Muscle of back (tissue), 13 donors: ENCODE measurements around the gene PXYLP1. TPM values are rescaled to one million over a fixed set of nuclear protein-coding genes. Genes with fewer than 3 reads are reported as not detected.
"Not testable (repeated sequence)": the region's sequence is repeated elsewhere in the genome, so short reads cannot be mapped to it uniquely, and the experiment has no call there.

Experiments
- DNase-seq, 3 donors: peaks; one replicate each; pipeline versions ENCODE4 v3.0.0 to v3.0.0-alpha.2; 2013
- long read RNA-seq, 9 donors: transcript quantifications; one replicate each; lab custom pipeline, GENCODE V29; 2026
- polyA plus RNA-seq, 10 donors: library from polyadenylated mRNA; unstranded; fragments of 120-200 nt; gene quantifications; one replicate each; pipeline ENCODE4 v1.2.1, GENCODE V29; 2013; ENCODE audit not compliant: insufficient read length in 10 of 10

PXYLP1 gene, protein sequence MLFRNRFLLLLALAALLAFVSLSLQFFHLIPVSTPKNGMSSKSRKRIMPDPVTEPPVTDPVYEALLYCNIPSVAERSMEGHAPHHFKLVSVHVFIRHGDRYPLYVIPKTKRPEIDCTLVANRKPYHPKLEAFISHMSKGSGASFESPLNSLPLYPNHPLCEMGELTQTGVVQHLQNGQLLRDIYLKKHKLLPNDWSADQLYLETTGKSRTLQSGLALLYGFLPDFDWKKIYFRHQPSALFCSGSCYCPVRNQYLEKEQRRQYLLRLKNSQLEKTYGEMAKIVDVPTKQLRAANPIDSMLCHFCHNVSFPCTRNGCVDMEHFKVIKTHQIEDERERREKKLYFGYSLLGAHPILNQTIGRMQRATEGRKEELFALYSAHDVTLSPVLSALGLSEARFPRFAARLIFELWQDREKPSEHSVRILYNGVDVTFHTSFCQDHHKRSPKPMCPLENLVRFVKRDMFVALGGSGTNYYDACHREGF
- polyA plus RNA-seq: 10 to 100 TPM; 18.8 to 23.7 (median 21.5) TPM
- long read RNA-seq, donor 1, transcript PXYLP1-201 (6 exons, 3,281 nt): major isoform, 6 of 6 reads
- long read RNA-seq, donor 1, partial matches to known transcripts: 0 of 6 reads
- long read RNA-seq, donor 1, other reads (novel, unspliced or antisense): 0 of 6 reads
- long read RNA-seq, donor 2, transcript PXYLP1-201 (6 exons, 3,281 nt): major isoform, 6 of 6 reads
- long read RNA-seq, donor 2, partial matches to known transcripts: 0 of 6 reads
- long read RNA-seq, donor 2, other reads (novel, unspliced or antisense): 0 of 6 reads
- long read RNA-seq, donor 3: 0 reads
- long read RNA-seq, donor 4, transcript PXYLP1-201 (6 exons, 3,281 nt): major isoform, 6 of 6 reads
- long read RNA-seq, donor 4, partial matches to known transcripts: 0 of 6 reads
- long read RNA-seq, donor 4, other reads (novel, unspliced or antisense): 0 of 6 reads
- long read RNA-seq, donor 5, transcript PXYLP1-201 (6 exons, 3,281 nt): major isoform, 6 of 6 reads
- long read RNA-seq, donor 5, partial matches to known transcripts: 0 of 6 reads
- long read RNA-seq, donor 5, other reads (novel, unspliced or antisense): 0 of 6 reads
- long read RNA-seq, donor 6, transcript PXYLP1-201 (6 exons, 3,281 nt): major isoform, 5 of 6 reads
- long read RNA-seq, donor 6, partial matches to known transcripts: 0 of 6 reads
- long read RNA-seq, donor 6, other reads (novel, unspliced or antisense): 0 of 6 reads
- long read RNA-seq, donor 7, partial matches to known transcripts: 0 of 2 reads
- long read RNA-seq, donor 7, other reads (novel, unspliced or antisense): 0 of 2 reads
- long read RNA-seq, donor 8, partial matches to known transcripts: 0 of 2 reads
- long read RNA-seq, donor 8, other reads (novel, unspliced or antisense): 0 of 2 reads
- long read RNA-seq, donor 9, partial matches to known transcripts: 0 of 2 reads
- long read RNA-seq, donor 9, other reads (novel, unspliced or antisense): 0 of 2 reads

DNA sequence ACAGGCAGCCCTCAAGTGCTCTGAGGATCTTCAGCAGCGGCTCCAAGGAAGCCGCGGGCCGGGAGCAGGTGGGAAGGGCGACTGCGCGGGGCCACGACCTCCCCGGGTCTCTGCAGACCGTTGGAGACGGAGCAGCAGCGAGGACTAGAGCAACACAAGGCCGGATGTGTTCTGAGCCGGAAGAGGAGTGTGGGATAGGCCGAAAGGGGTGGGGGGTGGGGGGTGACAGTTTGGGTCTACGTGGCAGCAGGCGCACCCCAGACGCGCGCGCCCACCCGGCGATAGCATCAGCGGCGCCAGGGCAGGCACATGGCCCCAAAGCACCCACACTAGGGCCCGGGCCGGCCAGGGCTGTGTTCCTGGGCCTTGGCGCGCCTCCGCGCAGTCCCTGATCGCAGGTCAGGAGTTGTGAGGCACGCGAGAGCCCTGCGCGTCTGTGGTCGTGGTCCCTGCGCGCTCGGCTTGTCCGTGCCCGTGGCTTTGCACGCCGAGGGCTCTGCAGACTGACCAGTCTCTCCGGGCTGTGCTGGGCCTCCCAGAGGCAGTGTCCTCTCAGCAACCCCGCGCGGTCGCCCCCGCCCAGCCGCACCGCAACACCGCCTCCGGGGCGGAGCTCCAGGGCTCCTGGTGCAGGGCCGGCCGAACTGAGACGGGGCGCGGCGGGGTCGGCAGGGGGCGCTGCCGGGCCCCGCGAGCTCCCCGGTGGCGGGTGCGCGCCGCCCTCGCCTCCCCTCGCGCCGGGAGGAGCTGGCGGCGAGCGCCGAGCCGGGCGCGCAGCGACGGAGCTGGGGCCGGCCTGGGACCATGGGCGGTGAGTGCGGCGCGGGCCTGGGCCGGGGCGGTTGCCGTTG lies at the start of gene PXYLP1:
TSS of gene PXYLP1 (plus strand) at position 725 of the 851 bp plus-strand sequence. CDS start 28,351 bp downstream, outside the sequence.
- peak; percentile 91 to 97 (median 93) for DNase-seq

DNA sequence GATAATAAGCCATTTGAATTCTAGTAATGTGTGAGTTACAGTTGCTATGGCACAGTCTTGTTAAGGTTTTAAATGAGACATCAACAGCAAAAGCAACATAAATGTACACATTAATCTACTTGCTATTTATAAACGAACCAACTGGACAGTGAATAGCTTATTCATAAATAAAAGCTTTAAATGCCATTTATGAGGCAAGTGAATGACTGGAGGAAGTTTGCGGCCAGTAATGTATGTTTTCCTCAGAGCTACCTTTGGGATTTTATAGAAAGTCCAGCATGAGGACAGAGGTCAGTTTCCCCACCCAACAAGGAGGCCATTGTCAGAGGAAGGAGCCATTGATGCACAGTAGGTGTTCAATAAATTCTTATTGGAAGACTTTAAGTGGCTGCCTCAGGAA lies 48.0 kb upstream of the PXYLP1 start:
- DNase-seq: no peak

DNA sequence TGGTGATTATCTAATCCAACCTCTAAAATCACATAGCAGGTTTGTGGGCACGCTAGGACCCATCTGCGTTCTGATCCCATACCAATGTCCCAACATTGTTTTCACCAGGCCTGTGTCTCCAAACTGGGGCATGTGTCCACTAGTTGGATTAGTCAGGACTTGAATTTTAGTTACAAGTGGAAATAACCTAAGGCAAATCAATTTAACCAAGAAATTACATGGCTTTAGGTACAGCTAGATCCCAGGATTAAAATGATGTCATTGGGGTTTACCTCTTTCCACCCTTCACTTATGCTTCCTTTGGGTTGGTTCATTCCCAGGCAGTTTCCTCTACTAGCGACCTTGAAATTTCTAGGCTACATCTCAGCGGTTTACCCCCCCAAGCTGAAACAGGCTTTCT lies 47.2 kb upstream of the PXYLP1 start:
- DNase-seq: no peak

DNA sequence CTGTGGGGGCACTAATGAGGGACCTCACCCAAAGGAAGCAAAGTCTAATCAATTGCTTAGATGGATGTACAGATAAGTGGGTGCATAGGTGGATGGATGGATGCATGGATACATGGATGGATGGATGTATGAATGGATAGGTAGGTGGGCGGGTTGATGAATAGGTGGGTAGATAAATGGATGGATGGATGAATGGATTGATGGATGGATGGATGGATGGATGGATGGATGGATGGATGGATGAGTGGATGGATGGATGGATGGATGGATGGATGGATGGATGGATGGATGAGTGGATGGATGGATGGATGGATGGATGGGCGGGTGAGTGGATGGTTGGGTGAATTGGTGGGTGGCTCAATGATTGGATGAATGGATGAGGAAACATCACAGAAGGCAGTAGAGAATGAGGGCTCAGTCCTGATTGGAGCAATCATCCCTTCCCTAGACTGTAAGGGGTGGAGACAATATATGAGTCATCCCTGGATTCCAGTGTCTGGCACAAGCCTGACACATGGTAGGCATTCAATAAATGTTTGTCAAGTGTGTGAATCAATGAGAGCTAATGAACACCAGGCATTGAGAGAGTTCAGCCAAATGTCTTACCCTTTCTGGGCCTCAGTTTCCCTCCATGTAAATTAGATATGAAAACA lies 40.4 kb upstream of the PXYLP1 start:
- DNase-seq: no peak

DNA sequence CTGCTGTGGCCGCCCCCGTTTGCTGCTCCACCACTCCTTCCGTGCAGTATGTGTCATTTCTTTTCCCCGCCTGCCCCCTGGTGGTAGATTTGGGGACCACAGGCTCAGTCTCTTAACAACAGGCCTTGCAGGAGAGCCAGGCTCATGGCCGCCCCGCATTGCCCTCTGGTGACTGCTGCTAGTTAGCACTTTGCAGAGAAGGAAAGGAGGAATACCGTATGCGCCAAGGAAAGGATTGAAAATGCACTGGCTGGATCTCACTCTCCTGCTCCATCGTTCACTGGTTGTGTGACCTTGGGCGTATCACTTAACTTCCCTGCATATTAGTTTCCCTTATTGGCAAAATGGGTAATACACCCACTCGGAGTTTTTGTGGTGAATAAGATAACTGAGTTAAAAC lies 39.3 kb upstream of the PXYLP1 start:
- DNase-seq: peak; percentile 95 to 97 (median 96)

DNA sequence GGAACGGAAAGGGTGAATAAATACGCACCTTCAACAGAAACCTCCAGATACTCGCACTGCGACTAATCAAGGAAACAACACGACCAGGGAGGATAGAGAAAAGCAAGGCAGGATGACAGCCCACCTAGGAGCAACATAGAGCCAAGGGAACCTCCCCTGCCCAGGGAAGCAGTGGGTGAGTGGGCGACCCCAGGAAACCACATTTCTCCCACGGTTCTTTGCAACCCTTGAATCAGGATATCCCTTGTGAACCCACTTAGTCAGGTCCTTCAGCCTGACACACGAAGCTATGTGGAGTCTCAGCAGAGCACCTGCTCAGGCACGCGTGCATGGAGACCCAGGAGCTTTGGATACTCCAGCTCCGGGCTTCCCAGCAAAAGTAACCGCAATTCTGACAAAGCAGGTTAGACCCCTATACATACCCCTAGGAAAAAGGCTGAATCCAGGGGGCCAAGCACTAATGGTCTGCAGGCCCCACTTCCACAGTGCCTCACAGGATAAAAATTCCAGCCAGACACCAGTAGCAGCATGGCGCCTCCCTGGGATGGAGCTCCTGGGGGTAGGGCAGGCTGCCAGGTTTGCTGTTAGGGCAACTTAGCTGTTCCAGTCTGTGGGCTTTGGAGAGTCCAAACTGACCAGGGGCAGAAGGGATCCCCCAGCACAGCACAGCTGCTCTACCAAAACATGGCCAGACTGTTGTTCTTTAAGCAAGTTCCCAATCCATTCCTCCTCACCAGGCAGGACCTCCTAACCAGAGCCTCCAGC lies 38.4 kb upstream of the PXYLP1 start:
- DNase-seq: no peak

DNA sequence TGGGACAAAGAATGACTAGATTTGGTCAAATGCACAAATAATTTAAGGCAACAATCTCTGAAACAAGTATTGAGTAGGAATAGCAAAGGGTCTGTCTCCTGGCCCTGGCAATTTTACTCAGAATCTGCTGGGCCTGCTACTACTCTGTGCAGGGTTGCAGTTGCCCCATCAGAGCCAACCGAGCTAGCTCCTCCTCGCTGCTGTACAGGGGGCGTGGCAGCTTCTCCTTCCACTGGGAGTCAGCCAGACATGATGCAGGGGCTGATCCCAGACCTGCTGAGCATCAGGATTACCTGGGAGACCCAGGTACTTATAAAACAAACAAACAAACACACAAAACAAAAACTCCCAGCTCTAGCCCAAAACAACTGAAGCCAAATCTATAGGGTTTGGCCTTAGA lies 30.5 kb upstream of the PXYLP1 start:
- no peak for DNase-seq

DNA sequence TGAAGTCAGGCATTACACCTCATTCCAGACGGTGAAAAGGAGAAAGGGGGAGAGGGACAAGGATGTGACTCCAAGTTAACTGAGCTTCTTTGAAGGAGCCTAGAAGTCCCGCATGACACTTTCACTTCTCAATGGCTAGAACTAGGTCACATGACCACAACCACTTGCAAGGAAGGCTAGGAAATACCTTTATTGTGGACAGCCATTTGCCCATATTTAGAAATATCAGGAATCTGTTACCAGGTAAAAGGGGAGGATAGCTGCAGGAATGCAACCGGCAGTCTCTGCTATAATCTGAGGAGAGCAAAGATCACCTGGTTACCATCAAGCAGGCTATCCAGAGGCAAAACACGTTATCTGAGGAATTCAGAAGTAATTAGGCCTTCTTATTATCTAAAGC lies 28.9 kb upstream of the PXYLP1 start:
- no peak for DNase-seq

DNA sequence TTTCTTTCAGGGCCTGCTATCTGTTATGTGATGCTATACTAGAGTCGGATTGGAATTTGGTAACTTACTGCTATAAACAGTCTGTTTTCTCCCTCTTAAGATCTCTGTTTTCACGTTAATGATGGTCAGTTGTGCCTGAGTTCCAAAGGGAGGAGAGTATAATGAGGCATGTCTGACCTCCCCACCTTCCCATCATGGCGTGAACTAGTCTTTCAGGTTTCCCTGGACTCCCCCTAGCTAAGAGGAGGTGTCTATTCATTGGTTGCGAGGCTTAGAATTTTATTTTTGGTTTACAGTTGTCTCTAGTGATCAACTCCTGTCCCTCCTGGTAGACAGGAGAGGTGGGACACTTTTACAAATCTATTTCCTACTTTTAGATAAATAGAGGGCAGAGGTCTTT lies 27.8 kb upstream of the PXYLP1 start:
- DNase-seq: no peak

DNA sequence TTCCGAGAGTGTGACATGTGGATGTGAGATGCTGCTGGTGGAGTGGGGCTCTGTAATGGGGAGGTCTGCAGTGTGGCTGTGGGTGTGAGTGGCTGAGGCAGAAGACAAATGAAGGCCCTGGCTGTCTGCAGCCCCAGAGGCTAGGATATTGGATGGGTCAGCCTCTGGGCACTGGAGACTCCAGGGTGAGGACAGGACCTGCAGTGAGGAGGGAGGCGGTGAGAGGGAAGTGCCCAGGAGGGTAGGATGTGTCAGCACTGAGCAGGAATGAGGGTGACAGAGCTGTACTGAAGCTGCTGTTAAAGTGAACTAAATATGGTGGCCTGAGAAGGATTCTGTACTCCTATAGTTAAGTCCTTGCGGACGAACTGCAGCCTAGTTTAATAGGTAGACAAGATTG lies 27.3 kb upstream of the PXYLP1 start:
- no peak for DNase-seq

DNA sequence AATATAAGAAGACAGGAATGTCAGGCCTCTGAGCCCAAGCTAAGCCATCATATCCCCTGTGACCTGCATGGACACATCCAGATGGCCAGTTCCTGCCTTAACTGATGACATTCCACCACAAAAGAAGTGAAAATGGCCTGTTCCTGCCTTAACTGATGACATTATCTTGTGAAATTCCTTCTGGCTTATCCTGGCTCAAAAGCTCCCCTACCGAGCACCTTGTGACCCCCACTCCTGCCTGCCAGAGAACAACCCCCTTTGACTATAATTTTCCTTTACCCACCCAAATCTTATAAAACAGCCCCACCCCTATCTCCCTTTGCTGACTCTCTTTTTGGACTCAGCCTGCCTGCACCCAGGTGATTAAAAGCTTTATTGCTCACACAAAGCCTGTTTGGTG lies 20.3 kb upstream of the PXYLP1 start:
- DNase-seq: not testable (repeated sequence)

DNA sequence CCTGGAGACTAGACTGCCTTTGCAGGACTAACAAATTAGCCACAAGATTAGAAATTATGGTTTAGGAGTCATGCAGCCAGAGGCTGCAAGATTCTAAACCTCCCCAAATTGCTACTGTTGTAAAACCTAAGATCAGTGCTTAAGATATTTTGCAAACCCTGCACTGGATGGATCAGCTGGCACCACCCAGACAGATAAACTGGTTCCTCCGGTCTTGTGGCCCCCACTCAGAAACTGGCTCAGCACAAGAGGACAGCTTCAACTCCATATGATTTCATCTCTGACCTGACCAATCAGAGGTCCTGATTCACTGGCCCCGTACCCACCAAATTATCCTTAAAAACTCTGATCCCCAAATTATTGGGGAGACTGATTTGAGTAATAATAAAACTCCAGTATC lies 19.5 kb upstream of the PXYLP1 start:
- DNase-seq: no peak

DNA sequence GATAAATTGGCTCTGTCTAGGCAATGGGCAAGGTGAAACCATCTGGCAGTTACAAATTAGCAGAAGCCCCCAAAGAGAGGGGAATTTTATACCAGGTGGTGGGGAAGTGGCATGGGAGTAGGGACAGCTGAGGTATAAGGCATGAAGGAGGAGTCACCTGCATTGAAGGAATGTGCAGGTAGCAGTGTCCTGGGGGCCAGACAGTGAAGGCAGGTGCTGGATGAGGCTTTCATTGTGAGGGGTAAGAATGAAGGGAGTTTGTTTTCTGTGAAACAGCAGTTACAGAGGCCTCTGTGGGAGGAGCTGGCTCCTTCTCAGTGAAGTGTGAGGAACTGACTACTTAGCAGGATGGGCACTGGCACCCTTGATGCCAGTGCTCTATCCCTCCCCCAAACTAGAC lies 19.1 kb upstream of the PXYLP1 start:
- DNase-seq: no peak

DNA sequence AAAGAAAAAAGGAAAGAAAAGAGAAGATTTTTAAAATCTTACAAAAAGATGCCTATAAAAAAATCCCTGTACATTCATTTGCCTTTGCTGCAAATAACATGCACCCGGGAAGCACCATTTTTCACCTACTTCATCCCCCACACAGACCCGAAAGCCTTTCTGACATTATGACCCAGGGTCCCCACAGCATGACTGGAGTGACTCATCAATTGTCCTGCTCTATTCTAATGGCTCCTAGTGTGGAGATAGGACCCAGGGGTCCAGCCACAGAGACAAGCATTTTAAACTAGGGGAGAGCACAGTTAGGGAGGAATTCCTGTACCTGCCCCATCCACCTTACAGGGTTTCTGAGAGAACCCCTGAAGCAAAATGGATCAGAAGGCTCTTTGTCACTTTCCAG lies 14.7 kb upstream of the PXYLP1 start:
- no peak for DNase-seq

DNA sequence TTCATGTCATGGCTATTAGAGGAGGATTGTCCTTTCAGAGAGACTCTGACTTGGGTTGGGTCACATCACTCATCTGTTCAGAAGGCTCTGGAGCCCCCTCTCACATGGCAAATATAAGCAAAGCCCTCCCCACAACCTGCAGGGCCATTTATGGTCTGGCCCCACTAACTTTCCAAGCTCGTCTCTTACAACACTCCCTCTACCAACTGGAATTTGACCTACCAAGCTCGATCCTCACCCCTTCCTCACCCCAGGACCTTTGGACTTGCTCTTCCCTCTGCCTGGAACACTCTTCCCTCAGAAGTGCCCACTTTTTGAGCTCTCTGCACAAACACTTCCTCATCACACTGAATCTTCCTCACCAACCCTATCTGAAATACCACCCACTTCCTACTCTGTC lies 14.2 kb upstream of the PXYLP1 start:
- no peak for DNase-seq

DNA sequence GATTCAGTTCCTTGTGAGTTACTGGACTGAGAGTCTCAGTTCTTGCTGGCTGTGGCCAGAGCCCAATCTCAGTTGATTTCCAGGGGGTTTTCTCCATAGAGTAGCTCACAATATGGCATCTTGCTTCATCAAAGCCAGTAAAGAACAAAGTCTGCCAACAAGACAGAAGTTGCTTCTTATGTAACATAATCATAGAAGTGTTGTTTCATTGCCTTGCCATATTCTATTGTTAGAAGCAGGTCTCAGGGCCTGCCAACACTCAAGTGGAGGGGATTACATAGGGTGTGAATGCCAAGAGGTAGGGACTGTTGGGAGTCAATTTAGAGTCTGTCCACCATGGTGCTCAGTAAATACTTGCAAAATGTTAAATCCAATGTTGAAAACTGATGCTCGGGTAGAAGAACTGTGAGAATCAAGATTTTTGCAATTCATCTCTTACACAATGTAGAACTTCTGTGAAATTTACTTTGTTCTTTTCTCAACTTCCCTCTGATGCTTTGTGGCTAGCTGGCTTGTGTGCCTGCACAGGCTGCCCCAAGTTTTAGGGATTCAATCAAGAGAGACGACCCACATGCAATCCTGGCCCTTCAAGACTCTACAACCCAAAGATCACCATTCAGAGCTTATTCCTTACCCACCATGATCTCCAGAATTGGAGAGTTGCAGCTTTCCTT lies 13.3 kb upstream of the PXYLP1 start:
- no peak for DNase-seq

DNA sequence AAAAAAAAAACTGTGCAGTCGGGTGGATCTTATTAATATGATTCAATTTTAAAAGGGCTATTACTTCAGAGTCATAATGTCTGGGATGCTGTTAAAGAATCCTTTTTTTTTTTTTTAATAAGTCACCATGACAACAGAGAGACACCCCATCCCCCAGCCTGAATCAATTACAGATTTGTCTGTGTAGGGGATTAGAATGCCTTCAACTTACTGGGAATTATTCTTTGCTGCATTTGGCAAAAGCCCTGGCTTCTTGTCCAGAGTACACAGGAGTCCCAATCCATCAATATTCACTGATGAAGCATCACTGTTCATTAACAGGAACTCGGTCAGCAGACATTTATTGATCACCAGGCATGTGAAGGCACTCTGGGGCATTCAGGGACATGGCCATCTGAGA lies 12.7 kb upstream of the PXYLP1 start:
- DNase-seq: no peak

DNA sequence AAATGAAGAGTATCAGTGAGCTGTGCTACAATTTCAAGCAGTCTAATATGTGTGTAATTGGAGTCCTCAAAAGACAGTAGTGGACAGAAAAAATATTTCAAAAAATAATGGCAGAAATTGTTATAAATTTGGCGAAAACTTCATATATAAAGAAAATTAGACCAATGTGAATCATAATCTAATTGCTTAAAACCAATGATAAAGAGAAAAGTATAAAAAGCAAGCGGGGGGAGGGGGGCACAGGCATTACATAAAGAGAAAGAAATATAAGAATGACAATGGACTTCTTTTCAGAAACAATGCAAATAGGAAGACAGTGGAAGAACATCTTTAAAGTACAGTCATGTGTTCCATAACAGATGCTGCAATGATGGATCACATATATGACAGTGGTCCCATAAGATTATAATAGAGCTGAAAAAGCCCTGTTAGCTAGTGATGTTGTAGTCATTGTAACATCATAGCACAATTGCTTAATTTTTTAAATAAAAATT lies 7.9 kb upstream of the PXYLP1 start:
- DNase-seq: no peak

DNA sequence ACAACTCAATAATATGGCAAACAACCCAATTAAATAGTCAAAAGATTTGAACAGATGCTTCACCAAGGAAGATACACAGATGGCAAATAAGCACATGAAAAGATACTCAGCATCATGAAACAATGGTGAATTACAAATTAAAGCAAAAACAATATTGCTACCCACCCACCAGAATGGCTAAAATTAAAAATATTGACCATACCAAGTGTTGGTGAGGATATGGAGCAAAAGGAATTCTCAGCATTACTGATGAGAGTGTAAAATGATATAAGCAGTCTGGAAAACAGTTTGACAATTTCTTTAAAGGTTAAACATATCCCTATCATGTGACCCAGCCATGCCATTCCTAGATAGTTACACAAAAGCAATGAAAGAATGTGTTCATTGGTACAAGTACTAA lies 5.7 kb upstream of the PXYLP1 start:
- no peak for DNase-seq
